Measurements from ENCODE around the gene TP53RK. TPM values are rescaled to one million over a fixed set of nuclear protein-coding genes. Genes with fewer than 3 reads are reported as not detected.

Gene TP53RK
- total RNA-seq, 2 experiments from 2014 or later, result 13.4 to 13.6 TPM

DNA sequence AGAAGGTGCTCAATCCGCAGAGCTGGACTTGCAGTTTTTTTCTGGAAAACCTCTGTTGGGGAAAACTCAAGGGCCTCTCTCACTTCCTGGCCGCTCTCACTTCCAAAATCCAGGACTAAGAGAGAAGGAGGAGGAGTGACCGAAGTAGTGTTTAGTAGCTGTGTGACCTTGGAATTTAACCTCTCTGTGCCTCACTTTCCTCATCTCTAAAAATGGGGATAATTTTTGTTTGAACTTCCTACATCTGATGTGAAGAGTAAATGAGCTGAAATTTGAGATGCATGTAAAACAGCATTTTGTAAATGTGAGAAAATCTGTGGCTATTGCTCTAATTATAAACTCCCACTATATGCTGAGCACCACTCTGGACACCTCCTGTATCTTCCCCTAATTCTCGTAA lies 43.1 kb downstream of the TP53RK start:
- H3K27me3 Mint-ChIP-seq, result peaks cover 26% of the 10 kb centered on the region
- no peak overlapping the region for H3K27ac Mint-ChIP-seq
- H3K4me3 Mint-ChIP-seq, result no peak overlapping the region
- H3K9me3 Mint-ChIP-seq, result no peaks in the 10 kb centered on the region
- no peak for DNase-seq
- peaks cover 3% of the 10 kb centered on the region for H3K36me3 Mint-ChIP-seq
- H3K4me1 Mint-ChIP-seq, result peaks cover 3% of the 10 kb centered on the region

DNA sequence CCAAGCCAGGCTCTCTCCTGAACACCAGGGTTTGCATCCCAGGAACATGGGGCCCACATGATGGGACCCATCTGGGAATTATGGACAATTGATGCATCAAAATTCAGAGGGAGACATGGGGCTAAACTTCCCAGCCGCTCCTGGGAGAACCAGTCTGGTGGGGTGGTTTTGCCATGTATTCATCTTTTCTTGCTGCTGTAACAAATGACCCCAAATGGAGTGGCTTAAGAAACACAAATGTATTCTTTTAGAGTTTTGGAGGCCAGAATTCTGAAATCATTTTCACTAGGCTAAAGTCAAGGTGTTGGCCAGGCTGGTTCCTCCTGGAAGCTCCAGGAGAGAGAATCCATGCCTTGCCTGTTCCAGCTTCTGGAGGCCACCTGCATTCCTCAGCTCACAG lies 44.5 kb downstream of the TP53RK start:
- Mint-ChIP-seq H3K27ac (no peak overlapping the region), H3K4me1 (no peaks in the 10 kb centered on the region), H3K27me3 (peaks cover 12% of the 10 kb centered on the region), H3K9me3 (no peaks in the 10 kb centered on the region), H3K36me3 (no peaks in the 10 kb centered on the region), H3K4me3 (no peak overlapping the region)
- DNase-seq, result no peak

DNA sequence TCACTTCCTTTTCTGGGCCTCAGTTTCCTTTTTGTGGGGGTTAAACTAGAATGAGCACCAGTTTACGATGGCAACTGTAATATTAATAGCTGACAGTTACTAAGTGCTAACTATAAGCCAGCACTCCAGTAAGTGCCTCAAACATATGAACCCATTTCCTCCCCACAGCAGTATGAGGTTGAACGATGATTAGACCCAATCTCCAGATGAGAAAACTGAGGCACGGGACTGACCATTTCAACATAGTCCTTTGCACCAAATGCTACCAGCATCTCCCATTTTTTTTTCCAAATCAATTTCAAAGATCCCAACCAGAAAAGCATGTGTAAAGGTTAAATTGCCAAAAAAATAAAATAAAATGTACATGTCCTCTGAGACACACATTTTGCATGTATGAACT lies 45.1 kb downstream of the TP53RK start:
- peaks cover 7% of the 10 kb centered on the region for H3K27me3 Mint-ChIP-seq
- no peaks in the 10 kb centered on the region for H3K9me3 Mint-ChIP-seq
- no peak overlapping the region for H3K4me3 Mint-ChIP-seq
- H3K36me3 Mint-ChIP-seq, result no peaks in the 10 kb centered on the region
- no peak for DNase-seq
- H3K27ac Mint-ChIP-seq, result no peak overlapping the region
- H3K4me1 Mint-ChIP-seq, result no peaks in the 10 kb centered on the region

DNA sequence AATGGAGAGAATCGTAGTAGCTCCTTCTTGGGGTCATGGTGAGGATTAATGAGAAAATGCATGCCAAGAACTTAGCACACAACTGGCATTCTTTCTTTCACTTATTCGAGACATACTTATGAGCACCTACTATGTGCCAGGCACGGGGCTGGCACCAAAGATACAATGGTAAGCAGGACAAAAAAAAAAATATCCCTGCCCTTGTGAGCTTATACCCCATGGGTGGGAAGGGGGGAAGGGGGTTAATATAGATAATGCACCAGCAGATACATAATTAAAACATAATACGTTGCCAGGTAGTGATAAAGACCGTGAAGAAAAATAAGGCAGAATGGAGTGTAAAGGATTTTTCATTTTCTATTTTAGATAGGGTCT lies 46.3 kb downstream of the TP53RK start:
- DNase-seq, result no peak
- no peaks in the 10 kb centered on the region for H3K4me1 Mint-ChIP-seq
- no peak overlapping the region for H3K4me3 Mint-ChIP-seq
- no peaks in the 10 kb centered on the region for H3K9me3 Mint-ChIP-seq
- no peaks in the 10 kb centered on the region for H3K27me3 Mint-ChIP-seq
- H3K27ac Mint-ChIP-seq, result no peak overlapping the region
- no peaks in the 10 kb centered on the region for H3K36me3 Mint-ChIP-seq

DNA sequence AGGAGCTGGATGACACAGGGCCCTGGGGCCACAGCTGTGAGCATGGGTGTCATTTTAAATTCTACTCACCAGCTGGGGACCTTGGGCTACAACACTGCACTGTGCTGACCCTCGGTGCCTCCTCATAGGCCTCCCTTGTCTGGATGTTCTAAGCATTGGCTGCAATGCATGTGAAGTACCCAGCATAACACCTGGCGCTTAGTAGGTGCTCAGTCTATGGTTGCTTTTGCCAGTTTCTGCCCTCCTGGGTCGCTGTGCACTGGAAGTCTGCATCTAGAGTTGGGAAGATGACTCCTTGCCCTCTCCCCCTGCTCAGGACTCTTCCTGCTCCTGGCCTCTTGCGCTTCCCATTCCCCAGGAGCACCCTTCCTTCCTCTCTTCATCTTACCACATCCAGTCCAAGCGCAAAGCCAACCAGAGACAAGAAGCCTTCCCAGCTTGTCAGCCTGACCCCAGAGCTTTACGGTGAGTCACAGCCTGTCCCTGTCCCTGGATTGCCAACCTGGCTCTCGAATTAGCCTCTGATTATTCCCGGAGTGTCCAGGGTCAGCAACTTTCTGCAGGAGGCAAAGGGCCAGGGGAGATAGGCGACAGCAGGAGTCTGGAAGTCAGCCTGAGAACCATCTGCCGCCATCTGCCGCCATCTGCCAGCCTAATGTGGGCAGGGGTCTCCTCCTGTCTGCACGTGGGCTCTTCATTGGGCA lies 46.8 kb downstream of the TP53RK start:
- Mint-ChIP-seq H3K27ac (no peak overlapping the region), H3K36me3 (no peaks in the 10 kb centered on the region), H3K27me3 (no peaks in the 10 kb centered on the region), H3K4me3 (no peak overlapping the region), H3K9me3 (no peaks in the 10 kb centered on the region), H3K4me1 (no peaks in the 10 kb centered on the region)
- DNase-seq, result no peak

DNA sequence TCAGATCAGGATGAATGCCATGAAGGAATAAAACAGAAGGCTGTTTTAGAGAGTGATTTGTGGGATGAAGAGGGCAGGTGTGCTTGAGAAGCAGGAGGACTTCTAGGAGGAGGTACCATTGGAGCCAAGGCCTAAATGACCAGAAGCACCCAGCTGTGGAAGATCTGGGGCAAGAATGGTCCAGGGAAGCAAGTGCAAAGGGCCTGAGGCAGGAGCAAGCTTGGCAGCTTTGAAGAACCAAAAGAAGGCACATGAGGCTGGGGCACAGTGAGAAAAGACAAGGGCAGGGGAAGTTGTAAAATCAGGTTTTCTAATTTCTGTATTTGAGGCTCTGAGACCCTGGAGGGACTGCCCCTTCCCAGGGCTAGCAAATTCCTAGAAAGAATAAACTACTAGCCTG lies 47.8 kb downstream of the TP53RK start:
- Mint-ChIP-seq H3K27ac (no peak overlapping the region), H3K27me3 (no peaks in the 10 kb centered on the region), H3K4me3 (no peak overlapping the region), H3K9me3 (no peaks in the 10 kb centered on the region), H3K4me1 (no peaks in the 10 kb centered on the region), H3K36me3 (no peaks in the 10 kb centered on the region)
- no peak for DNase-seq

DNA sequence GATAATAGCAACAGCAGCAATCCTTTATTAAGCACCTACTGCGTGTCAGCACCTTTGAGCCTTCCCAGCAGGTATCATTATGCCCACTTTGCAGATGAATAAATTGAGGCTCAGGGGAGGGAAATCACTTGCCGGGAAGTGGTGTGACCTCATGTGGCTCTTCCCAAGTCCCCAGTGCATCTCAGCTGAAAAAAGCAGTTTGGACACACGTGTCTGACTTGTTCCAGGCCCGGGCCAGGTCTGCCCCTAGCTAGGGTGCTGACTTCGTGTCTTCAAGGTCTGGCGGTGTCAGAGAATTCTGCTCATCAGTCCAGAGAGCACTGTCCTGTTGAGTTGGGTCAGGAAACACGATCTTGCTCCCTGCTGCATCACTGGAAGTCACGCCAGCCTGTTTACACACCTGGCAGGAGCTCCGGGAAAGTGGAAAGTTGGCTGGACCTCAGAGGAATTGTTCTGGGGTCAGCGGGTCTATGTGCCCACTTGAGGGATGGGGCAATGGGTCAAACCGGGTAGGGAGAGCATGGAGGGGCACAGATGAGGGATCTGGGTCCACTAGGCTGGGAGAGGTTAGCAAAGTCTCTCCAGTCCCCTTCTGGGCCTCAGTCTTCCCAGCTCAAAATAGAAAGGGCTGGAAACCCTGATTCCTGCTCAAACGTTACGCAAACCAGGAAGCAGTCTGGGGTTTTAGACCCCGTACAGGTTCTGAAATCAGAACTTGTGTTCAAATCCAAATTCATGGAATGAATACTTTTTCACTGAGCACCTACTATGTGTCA lies 48.5 kb downstream of the TP53RK start:
- Mint-ChIP-seq H3K4me1 (no peaks in the 10 kb centered on the region), H3K9me3 (no peaks in the 10 kb centered on the region), H3K27ac (no peak overlapping the region), H3K27me3 (peaks cover 6% of the 10 kb centered on the region), H3K36me3 (no peaks in the 10 kb centered on the region), H3K4me3 (no peak overlapping the region)
- DNase-seq, result no peak

DNA sequence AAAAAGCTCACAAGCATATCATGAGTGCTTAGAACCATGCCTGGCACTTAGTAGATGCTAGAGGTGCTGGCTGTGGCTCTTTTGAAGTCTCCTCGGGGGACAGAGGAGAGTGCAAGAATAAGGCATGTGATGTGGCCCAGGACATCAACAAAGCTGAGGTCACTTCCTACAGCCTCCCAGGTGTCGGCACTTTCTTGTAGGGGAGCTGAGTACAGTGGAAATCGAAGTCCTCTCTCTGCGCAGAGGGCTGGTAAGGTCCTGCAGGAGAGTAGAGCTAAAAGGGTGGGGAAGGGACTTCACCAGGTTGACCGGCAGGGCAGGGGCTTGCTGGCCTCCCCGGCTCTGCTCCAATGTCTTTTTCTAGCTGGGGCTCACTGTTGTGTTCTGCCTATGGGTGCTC lies 49.2 kb downstream of the TP53RK start:
- H3K27me3 Mint-ChIP-seq, result peaks cover 10% of the 10 kb centered on the region
- no peak overlapping the region for H3K4me3 Mint-ChIP-seq

DNA sequence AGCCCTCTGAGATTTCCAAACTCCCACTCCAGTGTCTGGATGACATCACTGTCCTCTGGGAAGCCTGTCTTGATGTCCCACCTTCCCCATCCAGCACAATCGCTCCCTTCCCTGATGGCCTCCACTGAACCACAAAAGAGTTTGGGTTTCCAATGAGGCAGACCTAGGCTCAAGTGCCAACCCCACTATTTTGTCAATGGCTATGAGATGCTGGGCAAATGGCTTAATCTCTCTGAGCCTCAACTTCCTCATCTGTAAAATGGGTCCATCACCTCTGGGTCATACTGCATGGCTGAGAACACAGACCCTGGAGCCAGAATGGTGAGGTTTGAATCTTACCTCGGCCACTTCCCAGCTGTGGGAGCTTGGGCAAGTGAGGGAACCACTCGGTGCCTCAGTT lies 49.7 kb downstream of the TP53RK start:
- Mint-ChIP-seq H3K36me3 (no peaks in the 10 kb centered on the region), H3K9me3 (no peaks in the 10 kb centered on the region), H3K4me3 (no peak overlapping the region), H3K27me3 (peaks cover 10% of the 10 kb centered on the region), H3K27ac (no peak overlapping the region), H3K4me1 (no peaks in the 10 kb centered on the region)
- no peak for DNase-seq

More for the DNA sequence above, 49.2 kb downstream of the TP53RK start:
- H3K36me3 Mint-ChIP-seq, result no peaks in the 10 kb centered on the region
- no peaks in the 10 kb centered on the region for H3K4me1 Mint-ChIP-seq
- H3K27ac Mint-ChIP-seq, result no peak overlapping the region
- H3K9me3 Mint-ChIP-seq, result no peaks in the 10 kb centered on the region
- DNase-seq, result no peak

DNA sequence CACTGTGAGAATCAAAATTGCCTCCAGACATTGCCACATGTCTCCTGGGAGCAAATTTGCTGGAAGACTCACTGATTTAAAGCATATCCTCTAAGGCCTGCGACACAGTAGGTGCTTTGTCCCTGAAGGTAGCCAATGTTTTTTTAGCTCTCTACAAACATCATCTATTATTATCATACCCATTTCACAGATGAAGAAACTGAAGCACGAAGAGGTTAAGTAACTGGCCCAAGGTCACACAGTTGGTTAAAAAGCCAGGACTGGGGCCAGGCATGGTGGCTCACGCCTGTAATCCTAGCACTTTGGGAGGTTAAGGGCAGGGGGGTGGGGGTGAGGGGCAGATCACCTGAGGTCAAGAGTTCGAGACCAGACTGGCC lies 50.4 kb downstream of the TP53RK start:
- DNase-seq, result no peak
- H3K4me3 Mint-ChIP-seq, result no peak overlapping the region
- no peak overlapping the region for H3K27ac Mint-ChIP-seq
- no peaks in the 10 kb centered on the region for H3K9me3 Mint-ChIP-seq
- H3K27me3 Mint-ChIP-seq, result peaks cover 10% of the 10 kb centered on the region
- no peaks in the 10 kb centered on the region for H3K36me3 Mint-ChIP-seq
- no peaks in the 10 kb centered on the region for H3K4me1 Mint-ChIP-seq

DNA sequence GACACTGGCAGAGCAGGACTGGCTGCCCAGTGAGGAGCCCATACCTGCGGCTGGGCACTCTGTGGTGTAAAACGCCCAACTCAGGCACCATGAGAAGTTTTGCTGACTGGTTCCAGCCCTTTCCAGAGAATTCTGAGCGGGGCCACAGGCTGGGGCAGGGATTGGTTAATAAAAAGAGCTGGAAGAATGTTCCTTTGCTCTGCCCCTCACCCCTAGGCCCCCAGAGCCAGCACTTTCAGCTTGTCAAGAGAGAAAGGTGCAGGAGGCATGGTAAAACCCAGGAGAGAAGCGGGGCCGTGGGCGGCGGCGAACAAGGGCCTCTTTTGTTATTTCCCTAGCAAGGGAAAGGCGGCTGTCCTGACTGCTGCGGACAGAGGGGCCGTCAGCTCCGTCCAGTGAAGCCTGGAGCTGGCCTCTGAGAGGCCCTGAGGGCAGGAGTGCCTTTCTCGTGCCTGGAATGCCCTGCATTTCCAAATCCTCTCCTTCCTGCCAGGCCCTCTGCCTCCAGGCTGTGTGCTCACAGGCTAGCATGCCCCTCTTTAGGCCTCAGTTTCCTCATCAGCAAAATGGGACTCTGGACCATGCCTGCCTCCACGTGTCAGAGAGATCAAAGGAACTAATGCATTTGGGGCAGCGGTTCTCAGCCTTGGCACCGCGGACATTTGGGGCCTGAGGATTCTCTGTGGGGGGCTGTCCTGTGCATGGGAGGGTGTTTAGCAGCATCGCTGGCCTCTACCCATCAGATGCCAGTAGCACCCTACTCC lies 50.9 kb downstream of the TP53RK start:
- H3K9me3 Mint-ChIP-seq, result no peaks in the 10 kb centered on the region
- peaks cover 10% of the 10 kb centered on the region for H3K27me3 Mint-ChIP-seq
- no peak overlapping the region for H3K27ac Mint-ChIP-seq
- H3K4me3 Mint-ChIP-seq, result no peak overlapping the region
- no peaks in the 10 kb centered on the region for H3K4me1 Mint-ChIP-seq
- DNase-seq, result no peak
- H3K36me3 Mint-ChIP-seq, result no peaks in the 10 kb centered on the region

DNA sequence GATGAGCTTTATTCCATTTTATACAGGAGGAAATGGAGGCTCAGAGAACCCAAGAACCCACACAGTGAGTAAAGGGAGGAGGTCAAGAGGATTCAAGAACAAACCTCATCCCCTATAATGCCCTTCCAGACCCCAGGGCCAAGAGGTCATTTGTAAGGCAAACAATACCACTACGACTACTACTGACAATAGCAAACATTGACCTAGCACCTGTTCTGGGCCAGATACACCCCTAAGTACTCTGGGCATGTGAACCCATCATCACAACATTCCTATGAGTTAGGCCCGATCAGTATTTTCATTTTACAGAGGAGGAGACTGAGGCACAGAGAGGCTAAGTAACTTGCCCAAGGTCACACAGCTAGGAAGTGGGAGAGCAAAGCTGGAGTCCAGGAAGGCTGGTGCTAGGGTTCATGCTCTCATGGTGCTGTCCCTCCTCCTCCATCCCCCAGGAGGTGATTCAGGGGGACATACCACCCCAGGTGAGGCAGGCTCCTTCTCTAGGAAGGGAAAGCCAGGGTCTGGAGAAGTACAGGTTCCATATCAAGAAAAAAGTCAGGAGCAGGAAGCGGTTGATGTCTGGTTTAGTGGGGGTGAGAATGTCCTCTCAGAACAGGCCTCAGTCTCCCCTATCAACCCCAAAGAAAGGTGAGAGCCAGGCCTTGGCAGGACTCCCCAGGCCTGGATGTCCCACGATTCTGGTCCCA lies 51.7 kb downstream of the TP53RK start:
- Mint-ChIP-seq H3K36me3 (no peaks in the 10 kb centered on the region), H3K4me3 (no peak overlapping the region), H3K27ac (no peak overlapping the region), H3K9me3 (no peaks in the 10 kb centered on the region), H3K27me3 (peaks cover 10% of the 10 kb centered on the region), H3K4me1 (no peaks in the 10 kb centered on the region)
- no peak for DNase-seq

DNA sequence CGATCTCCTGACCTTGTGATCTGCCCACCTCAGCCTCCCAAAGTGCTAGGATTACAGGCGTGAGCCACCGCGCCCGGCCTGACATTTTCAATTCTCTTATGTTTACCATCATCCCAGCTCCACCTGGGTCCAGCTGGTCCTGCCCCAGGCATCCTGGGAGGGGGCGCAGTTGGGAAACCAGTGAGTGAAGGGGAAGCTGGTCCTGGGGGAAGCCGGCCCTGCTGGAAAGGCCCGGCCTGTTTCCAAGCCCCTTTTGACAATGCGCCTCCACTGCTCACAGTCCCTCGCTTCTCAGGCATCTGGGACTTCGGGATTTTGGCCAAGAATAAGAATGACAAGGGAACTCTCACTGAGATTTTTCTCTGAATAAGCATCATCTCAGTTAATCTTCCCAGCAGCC lies 52.2 kb downstream of the TP53RK start:
- peaks cover 10% of the 10 kb centered on the region for H3K27me3 Mint-ChIP-seq
- DNase-seq, result no peak

DNA sequence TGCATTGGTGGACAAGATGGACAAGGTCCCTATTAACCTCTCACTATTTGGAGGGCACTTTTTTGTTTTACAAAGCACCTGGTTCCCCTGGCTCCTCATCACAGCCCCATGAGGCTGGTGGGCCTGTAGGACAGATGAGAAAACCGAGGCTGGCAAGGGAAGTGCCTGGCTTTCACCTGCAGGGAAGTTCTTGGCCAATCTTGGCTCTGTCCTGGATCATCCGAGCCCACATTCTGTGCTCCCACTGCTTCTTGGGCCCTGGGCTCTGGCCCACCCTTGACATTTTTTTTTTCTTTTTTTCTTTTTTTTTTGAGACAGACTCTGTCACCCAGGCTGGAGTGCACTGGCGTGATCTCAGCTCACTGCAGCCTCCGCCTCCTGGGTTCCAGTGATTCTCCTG lies 52.7 kb downstream of the TP53RK start:
- Mint-ChIP-seq H3K4me3 (no peak overlapping the region), H3K36me3 (no peaks in the 10 kb centered on the region), H3K27ac (no peak overlapping the region), H3K4me1 (no peaks in the 10 kb centered on the region), H3K9me3 (no peaks in the 10 kb centered on the region), H3K27me3 (peaks cover 10% of the 10 kb centered on the region)
- no peak for DNase-seq

More for the DNA sequence above, 52.2 kb downstream of the TP53RK start:
- H3K27ac Mint-ChIP-seq, result no peak overlapping the region
- H3K4me3 Mint-ChIP-seq, result no peak overlapping the region
- no peaks in the 10 kb centered on the region for H3K4me1 Mint-ChIP-seq
- no peaks in the 10 kb centered on the region for H3K36me3 Mint-ChIP-seq
- H3K9me3 Mint-ChIP-seq, result no peaks in the 10 kb centered on the region

DNA sequence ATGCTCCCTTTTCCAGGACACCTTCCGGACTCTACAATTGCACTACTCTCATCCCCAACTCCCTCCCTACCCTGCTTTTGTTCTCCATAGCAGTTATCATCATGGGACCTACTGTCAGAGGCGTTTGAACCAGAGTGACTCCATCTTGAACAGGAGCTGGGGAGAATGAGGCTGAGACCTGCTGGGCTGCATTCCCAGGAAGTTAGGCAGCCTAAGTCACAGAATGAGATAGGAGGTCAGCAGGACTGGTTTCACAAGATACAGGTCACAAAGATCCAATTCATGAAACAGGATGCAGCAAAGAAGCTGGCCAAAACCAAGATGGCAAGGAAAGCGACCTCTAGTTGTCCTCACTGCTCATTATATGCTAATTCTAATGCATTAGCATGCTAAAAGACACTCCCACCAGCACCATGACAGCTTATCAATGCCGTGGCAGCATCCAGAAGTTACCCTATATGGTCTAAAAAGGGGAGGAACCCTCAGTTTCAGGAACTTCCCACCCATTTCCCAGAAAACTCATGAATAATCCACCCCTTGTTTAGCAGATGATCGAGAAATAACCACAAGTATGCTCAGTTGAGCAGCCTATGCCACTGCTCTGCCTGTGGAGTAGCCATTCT lies 53.6 kb downstream of the TP53RK start:
- Mint-ChIP-seq H3K4me3 (no peak overlapping the region), H3K27ac (no peak overlapping the region), H3K27me3 (peaks cover 10% of the 10 kb centered on the region), H3K36me3 (no peaks in the 10 kb centered on the region), H3K4me1 (no peaks in the 10 kb centered on the region), H3K9me3 (no peaks in the 10 kb centered on the region)
- DNase-seq, result no peak
